ENCODE measurements around the gene PROP1.

- TF ChIP-seq ZNF561 (tag by site-specific recombination; IDR thresholded peaks at IDR 0.05; ENCODE audit: borderline replicate concordance), result no peak
- TF ChIP-seq CTCF (tag by site-specific recombination; IDR thresholded peaks at IDR 0.05), result no peak
- no peak for TF ChIP-seq ZSCAN4 (tag by site-specific recombination; IDR thresholded peaks at IDR 0.05)
- no peak for TF ChIP-seq ZNF324 (tag by site-specific recombination; IDR thresholded peaks at IDR 0.05)
- no peak for TF ChIP-seq ZNF571 (tag by site-specific recombination; IDR thresholded peaks at IDR 0.05)
- TF ChIP-seq HOXA7 (CRISPR knock-in tag; IDR thresholded peaks at IDR 0.05; ENCODE audit: borderline replicate concordance), result no peak
- TF ChIP-seq PRDM10 (tag by site-specific recombination; IDR thresholded peaks at IDR 0.05), result no peak
Measured at GRCh38 chr5:177982956-177983355, 13.1 kb downstream of the PROP1 start.
